Endothelial cell of umbilical vein (primary cell): ENCODE data around the gene VAC14.

Source experiments
- EZH2 ChIP-seq: IDR thresholded peaks from 2 replicates; pipeline ENCODE4 v1.6.1; 2012; ENCODE audit warnings: borderline replicate concordance, low read depth, mild to moderate bottlenecking, moderate library complexity, low read length, inconsistent platforms; ENCODE audit not compliant: severe bottlenecking
- MYC ChIP-seq: IDR thresholded peaks from one replicate; pipeline ENCODE4 v1.6.1; 2011; ENCODE audit warnings: mild to moderate bottlenecking, low read depth, low read length
- POLR2A ChIP-seq: IDR thresholded peaks from 2 replicates; pipeline ENCODE4 v1.6.1; 2012; ENCODE audit warnings: low read depth, mild to moderate bottlenecking, control low read depth, low read length
- TF ChIP-seq, protein P1 (sequence below), 2 donors: IDR thresholded peaks; 1 replicate in 1 of 2; 2 replicates in 1 of 2; pipeline ENCODE4 v1.5.1; 2011; ENCODE audit warnings: low read length in 2 of 2, mild to moderate bottlenecking in 2 of 2, moderate library complexity in 2 of 2, control low read depth in 1 of 2, inconsistent platforms in 1 of 2, low read depth in 1 of 2; ENCODE audit not compliant: insufficient read depth in 1 of 2; ENCODE audit errors: extremely low read depth in 1 of 2

DNA sequence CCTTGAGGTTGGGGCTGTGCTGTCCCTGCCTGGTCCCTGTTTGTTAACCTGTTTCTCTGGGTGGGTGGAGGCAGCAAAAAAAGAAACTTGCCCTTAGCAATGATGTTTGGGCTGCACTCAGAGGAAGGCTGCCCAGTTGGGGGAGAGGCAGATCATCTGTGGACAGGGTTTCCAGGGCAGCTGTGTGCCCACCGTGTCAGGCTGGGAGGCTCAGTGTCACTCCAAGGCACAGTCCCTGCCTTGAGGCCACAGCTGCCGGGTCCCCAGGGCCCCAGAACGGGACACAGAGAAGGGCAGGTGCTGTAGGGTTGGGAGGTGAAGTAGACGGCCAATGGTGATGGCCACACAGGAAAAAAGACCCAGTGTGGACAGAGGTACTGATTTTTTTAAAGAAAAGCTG lies 150.7 kb downstream of the VAC14 start:
- TF ChIP-seq, protein P1, sequence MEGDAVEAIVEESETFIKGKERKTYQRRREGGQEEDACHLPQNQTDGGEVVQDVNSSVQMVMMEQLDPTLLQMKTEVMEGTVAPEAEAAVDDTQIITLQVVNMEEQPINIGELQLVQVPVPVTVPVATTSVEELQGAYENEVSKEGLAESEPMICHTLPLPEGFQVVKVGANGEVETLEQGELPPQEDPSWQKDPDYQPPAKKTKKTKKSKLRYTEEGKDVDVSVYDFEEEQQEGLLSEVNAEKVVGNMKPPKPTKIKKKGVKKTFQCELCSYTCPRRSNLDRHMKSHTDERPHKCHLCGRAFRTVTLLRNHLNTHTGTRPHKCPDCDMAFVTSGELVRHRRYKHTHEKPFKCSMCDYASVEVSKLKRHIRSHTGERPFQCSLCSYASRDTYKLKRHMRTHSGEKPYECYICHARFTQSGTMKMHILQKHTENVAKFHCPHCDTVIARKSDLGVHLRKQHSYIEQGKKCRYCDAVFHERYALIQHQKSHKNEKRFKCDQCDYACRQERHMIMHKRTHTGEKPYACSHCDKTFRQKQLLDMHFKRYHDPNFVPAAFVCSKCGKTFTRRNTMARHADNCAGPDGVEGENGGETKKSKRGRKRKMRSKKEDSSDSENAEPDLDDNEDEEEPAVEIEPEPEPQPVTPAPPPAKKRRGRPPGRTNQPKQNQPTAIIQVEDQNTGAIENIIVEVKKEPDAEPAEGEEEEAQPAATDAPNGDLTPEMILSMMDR (IDR thresholded peaks at IDR 0.05; ENCODE audit: extremely low read depth in 1 of 2, insufficient read depth in 1 of 2, low read depth in 1 of 2, low read length in 2 of 2), result no peak
- TF ChIP-seq MYC (no peak), EZH2 (no peak), POLR2A (no peak)
